Caco-2 (cell line): ENCODE results near the gene RHEBL1. TPM values are rescaled to one million over a fixed set of nuclear protein-coding genes. Genes with fewer than 3 reads are reported as not detected.

Source experiments
- BruUV-seq: library from RNA; stranded (reverse); fragments of 400-500 nt; replicated peaks from 2 replicates; lab custom pipeline; 2021; lab: Mats Ljungman, UMichigan
- CTCF ChIA-PET: fragments of 300-600 bp; sonication (Branson Sonifier 250); formaldehyde crosslinking; loops from one replicate; lab custom pipeline; 2022; ENCODE audit warnings: antibody characterized with exemption; lab: Charles Lee
- POLR2A ChIA-PET: fragments of 300-600 bp; sonication (Branson Sonifier 250); formaldehyde crosslinking; loops from one replicate; lab custom pipeline; 2022; ENCODE audit warnings: antibody characterized with exemption; lab: Charles Lee
- DNase-seq, 2 experiments: peaks; one replicate each; pipeline versions ENCODE4 v3.0.0 to v3.0.0-alpha.2; 2020 to 2022
- H3K27me3 ChIP-seq: replicated peaks from 2 replicates; pipeline ENCODE4 v1.6.0; 2011; ENCODE audit warnings: low read length; ENCODE audit not compliant: control insufficient read depth, insufficient read depth
- H3K36me3 ChIP-seq: 2 replicates; pipeline ENCODE4 v1.5.1; 2011; ENCODE audit warnings: low read length; ENCODE audit not compliant: control insufficient read depth, insufficient read depth
- H3K4me1 ChIP-seq: fragments of 250-450 bp; sonication (Bioruptor Pico); 2 replicates; pipeline ENCODE4 v1.5.1; 2020; ENCODE audit warnings: mild to moderate bottlenecking
- H3K4me3 ChIP-seq: 2 replicates; pipeline ENCODE4 v1.5.1; 2011; ENCODE audit warnings: low read depth, mild to moderate bottlenecking, control low read depth, low read length
- H3K9me3 ChIP-seq: fragments of 250-450 bp; sonication (Bioruptor Pico); 2 replicates; pipeline ENCODE4 v1.5.1; 2020; ENCODE audit warnings: mild to moderate bottlenecking, moderate library complexity
- H3K27ac Mint-ChIP-seq: one replicate; pipeline ENCODE4 v1.8.0; 2022; ENCODE audit warnings: mixed read lengths; ENCODE audit not compliant: unreplicated experiment
- H3K27me3 Mint-ChIP-seq: one replicate; pipeline ENCODE4 v1.8.0; 2022; ENCODE audit warnings: mixed read lengths; ENCODE audit not compliant: insufficient read depth, unreplicated experiment
- H3K36me3 Mint-ChIP-seq: one replicate; pipeline ENCODE4 v1.8.0; 2022; ENCODE audit warnings: mild to moderate bottlenecking, mixed read lengths; ENCODE audit not compliant: insufficient read depth, unreplicated experiment
- H3K4me1 Mint-ChIP-seq: one replicate; pipeline ENCODE4 v1.8.0; 2022; ENCODE audit warnings: low read depth, mixed read lengths; ENCODE audit not compliant: unreplicated experiment
- H3K4me3 Mint-ChIP-seq: one replicate; pipeline ENCODE4 v1.8.0; 2022; ENCODE audit warnings: mild to moderate bottlenecking, moderate library complexity, mixed read lengths; ENCODE audit not compliant: unreplicated experiment
- H3K9me3 Mint-ChIP-seq: one replicate; pipeline ENCODE4 v1.8.0; 2022; ENCODE audit warnings: mixed read lengths; ENCODE audit not compliant: unreplicated experiment
- intact Hi-C: fragments of 100-400 bp; cut with micrococcal nuclease; formaldehyde crosslinking; loops from one replicate; pipeline ENCODE4 v1.10.0; 2022; ENCODE audit not compliant: unreplicated experiment
- total RNA-seq: library from RNA; stranded (reverse); gene quantifications from 2 replicates; pipeline ENCODE4 v1.2.3, GENCODE V29; 2022
- TF ChIP-seq, protein P1 (sequence below), 2 experiments: fragments of 200-600 bp in 1 of 2; IDR thresholded peaks; 1 replicate in 1 of 2; 2 replicates in 1 of 2; pipeline versions ENCODE4 v1.5.1 to v1.8.0; 2011 to 2022; ENCODE audit warnings: antibody characterized with exemption in 1 of 2, control low read depth in 1 of 2, inconsistent platforms in 1 of 2, low read depth in 1 of 2, low read length in 1 of 2, mild to moderate bottlenecking in 1 of 2, moderate library complexity in 1 of 2; ENCODE audit not compliant: insufficient read depth in 1 of 2, severe bottlenecking in 1 of 2, unreplicated experiment in 1 of 2

RHEBL1 gene
- total RNA-seq, 1 experiment from 2014 or later = 2.5 TPM

DNA sequence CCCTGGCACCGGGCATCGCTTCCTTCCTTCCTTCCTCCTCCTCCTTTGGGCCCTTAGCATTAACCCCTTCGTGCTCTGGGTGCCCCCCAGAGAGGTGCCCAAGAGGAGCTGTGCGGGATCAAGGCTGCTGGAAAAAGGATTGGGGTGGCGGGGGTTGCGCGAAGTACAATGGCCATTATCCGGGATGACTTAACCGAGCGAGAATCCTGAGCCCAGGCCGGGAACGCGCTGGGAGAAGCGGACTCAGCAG, 22.0 kb upstream of the RHEBL1 start:
- intact Hi-C loops = loop anchor here (1.0 kb wide), 1 partner anchor 30 kb away; no protein-coding TSS in a partner anchor
- TF ChIP-seq, protein P1, sequence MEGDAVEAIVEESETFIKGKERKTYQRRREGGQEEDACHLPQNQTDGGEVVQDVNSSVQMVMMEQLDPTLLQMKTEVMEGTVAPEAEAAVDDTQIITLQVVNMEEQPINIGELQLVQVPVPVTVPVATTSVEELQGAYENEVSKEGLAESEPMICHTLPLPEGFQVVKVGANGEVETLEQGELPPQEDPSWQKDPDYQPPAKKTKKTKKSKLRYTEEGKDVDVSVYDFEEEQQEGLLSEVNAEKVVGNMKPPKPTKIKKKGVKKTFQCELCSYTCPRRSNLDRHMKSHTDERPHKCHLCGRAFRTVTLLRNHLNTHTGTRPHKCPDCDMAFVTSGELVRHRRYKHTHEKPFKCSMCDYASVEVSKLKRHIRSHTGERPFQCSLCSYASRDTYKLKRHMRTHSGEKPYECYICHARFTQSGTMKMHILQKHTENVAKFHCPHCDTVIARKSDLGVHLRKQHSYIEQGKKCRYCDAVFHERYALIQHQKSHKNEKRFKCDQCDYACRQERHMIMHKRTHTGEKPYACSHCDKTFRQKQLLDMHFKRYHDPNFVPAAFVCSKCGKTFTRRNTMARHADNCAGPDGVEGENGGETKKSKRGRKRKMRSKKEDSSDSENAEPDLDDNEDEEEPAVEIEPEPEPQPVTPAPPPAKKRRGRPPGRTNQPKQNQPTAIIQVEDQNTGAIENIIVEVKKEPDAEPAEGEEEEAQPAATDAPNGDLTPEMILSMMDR (IDR thresholded peaks at IDR 0.05; ENCODE audit: insufficient read depth in 1 of 2, low read depth in 1 of 2, low read length in 1 of 2, severe bottlenecking in 1 of 2, unreplicated experiment in 1 of 2) = no peak
- CTCF ChIA-PET = interaction anchor here (1.0 to 4.9 kb wide), 7 partner anchors 8 to 95 kb away, joined by 3 to 40 read pairs (median 7); partner anchors contain the start of genes LMBR1L and RHEBL1
- Mint-ChIP-seq H3K36me3 (peaks cover 22% of the 10 kb centered on the region), H3K27ac (no peak overlapping the region), H3K9me3 (no peaks in the 10 kb centered on the region), H3K27me3 (peaks cover 27% of the 10 kb centered on the region), H3K4me3 (no peak overlapping the region), H3K4me1 (peaks cover 7% of the 10 kb centered on the region)
- Histone ChIP-seq H3K36me3 (no peaks in the 10 kb centered on the region), H3K4me3 (no peak overlapping the region), H3K27me3 (peaks cover 17% of the 10 kb centered on the region; the same call in 1 of the 2 replicates), H3K9me3 (no peaks in the 10 kb centered on the region), H3K4me1 (peaks cover 11% of the 10 kb centered on the region)
- POLR2A ChIA-PET = no interaction called here
- BruUV-seq = no TSS peak
- no peak for DNase-seq

DNA sequence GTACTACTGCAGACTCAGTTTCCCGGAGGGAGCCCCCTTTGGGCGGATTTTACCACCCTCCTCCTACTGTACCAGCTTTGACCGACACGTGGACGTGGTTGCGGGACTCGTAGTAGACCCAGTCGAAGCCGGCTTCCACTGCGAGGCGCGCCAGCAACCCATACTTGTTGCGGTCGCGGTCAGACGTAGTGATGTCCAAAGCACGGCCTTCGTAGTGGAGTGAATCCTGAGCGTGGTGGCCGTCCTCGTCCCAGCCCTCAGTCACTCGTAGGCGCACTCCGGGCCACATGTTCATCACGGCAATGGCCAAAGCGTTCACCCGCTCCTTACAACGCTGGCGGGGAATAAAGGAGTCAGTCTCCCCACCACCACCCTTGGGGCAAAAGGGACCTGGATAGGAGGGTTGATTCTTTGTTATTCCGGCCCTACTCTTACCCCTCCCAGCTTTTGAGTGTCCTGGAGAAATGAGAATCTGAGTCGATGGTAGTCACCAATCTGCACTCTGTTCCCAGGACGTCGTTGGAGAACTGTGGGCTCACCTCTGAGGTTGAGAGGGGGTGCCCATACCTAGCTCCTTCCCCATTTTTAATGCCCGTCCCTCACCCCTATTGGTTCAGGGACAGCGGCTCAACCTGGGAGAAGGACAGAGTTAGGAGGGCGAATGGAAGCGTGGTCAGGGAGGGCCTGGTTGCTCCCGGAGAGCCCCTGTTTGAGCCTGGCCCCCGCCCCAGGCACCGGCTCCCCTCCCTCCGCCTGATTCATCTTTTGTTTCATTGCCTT, 21.5 kb upstream of the RHEBL1 start:
- no peak overlapping the region for H3K4me3 ChIP-seq
- intact Hi-C loops = no loop called here
- Mint-ChIP-seq H3K4me3 (peak overlapping the region; percentile 38), H3K27me3 (peaks cover 28% of the 10 kb centered on the region), H3K36me3 (peaks cover 17% of the 10 kb centered on the region), H3K4me1 (peaks cover 7% of the 10 kb centered on the region), H3K27ac (no peak overlapping the region), H3K9me3 (no peaks in the 10 kb centered on the region)
- peaks cover 11% of the 10 kb centered on the region for H3K4me1 ChIP-seq
- H3K9me3 ChIP-seq = no peaks in the 10 kb centered on the region
- no peaks in the 10 kb centered on the region for H3K36me3 ChIP-seq
- TF ChIP-seq, protein P1 (IDR thresholded peaks at IDR 0.05; ENCODE audit: insufficient read depth in 1 of 2, low read depth in 1 of 2, low read length in 1 of 2, severe bottlenecking in 1 of 2, unreplicated experiment in 1 of 2) = no peak
- DNase-seq = no peak
- no TSS peak for BruUV-seq
- peaks cover 17% of the 10 kb centered on the region; the same call in 1 of the 2 replicates for H3K27me3 ChIP-seq
- POLR2A ChIA-PET = no interaction called here
- CTCF ChIA-PET = interaction anchor here (1.2 to 4.9 kb wide), 6 partner anchors 18 to 94 kb away, joined by 4 to 40 read pairs (median 8); partner anchors contain the start of genes LMBR1L and RHEBL1

DNA sequence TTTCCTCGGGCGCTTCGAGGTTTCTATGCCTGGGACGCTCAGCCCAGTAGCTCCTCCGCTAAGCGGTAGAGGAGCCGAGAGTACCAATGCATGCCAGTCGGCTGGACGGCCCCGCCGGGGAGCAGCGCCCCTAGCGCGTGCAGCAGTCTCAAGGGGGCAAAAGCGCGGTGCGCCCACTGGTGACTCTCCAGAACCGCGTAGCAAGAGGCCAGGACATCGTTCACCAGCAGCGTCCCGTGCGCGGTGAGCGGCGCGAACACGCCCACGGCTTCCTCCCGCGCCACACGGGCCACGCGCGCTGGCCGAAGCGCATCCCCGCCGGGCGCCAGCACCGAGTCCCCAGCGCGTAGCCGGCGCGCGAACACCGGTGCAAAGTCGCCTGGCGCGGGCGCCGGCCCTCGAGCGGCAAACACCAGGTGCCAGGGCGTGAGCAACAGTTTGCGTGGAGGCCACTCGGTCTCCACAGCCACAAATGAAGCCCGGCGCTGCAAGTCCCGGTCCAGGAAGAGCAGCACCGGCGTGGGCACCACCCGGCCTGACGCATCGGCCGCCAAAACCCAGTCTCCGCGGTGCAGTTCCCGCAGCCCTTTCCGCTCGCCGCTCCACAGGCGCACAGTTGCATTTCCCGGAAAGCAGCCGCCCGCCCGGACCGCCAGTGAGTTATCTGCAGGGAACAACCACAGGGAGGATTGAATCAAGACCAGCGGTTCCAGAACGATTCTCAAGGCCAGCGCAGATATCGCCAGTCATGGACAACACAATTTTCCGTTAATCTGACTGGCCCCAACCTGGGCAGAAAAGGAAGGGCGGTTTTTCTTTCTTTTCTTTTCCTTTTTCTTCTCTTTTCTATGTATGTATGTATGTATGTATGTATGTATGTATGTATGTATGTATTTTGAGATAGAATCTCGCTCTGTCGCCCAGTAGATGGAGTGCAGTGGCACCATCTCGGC, 20.3 kb upstream of the RHEBL1 start:
- Mint-ChIP-seq H3K27me3 (peaks cover 26% of the 10 kb centered on the region), H3K27ac (no peak overlapping the region), H3K4me1 (peaks cover 7% of the 10 kb centered on the region), H3K9me3 (no peaks in the 10 kb centered on the region), H3K4me3 (peak overlapping the region; percentile 38), H3K36me3 (peaks cover 9% of the 10 kb centered on the region)
- BruUV-seq = no TSS peak
- intact Hi-C loops = no loop called here
- peaks cover 17% of the 10 kb centered on the region; the same call in 1 of the 2 replicates for H3K27me3 ChIP-seq
- peak overlapping the region; percentile 21 for H3K4me3 ChIP-seq
- TF ChIP-seq, protein P1 (IDR thresholded peaks at IDR 0.05; ENCODE audit: insufficient read depth in 1 of 2, low read depth in 1 of 2, low read length in 1 of 2, severe bottlenecking in 1 of 2, unreplicated experiment in 1 of 2) = peak in 1 of 2 experiments; percentile 41
- no peaks in the 10 kb centered on the region for H3K9me3 ChIP-seq
- peaks cover 11% of the 10 kb centered on the region for H3K4me1 ChIP-seq
- DNase-seq = peak in 1 of 2 experiments; percentile 41
- POLR2A ChIA-PET = no interaction called here
- no peaks in the 10 kb centered on the region for H3K36me3 ChIP-seq
- CTCF ChIA-PET = interaction anchor here (0.6 to 4.9 kb wide), 7 partner anchors 10 to 41 kb away, joined by 3 to 47 read pairs (median 40); partner anchors contain the start of genes LMBR1L and TUBA1B
